Measurements from ENCODE around the gene GPR3. TPM values are rescaled to one million over a fixed set of nuclear protein-coding genes. Genes with fewer than 3 reads are reported as not detected.
A peak's percentile ranks its signal among the peaks of the same experiment; 100 is the strongest.

GPR3 gene
- total and polyA plus RNA-seq, 2 donors from 2014 or later, result 0.38 to 0.77 TPM

GRCh38 chr1:27394282-27394658 is 1.8 kb downstream of the GPR3 start:
- Histone ChIP-seq H3K9ac (ENCODE audit: low read length in 3 of 3) (no peak overlapping the region), H3K27ac (ENCODE audit: low read depth in 2 of 2, low read length in 2 of 2) (no peak overlapping the region), H3K4me1 (ENCODE audit: control insufficient read depth in 2 of 3, insufficient read depth in 2 of 3, low read depth in 1 of 3, low read length in 3 of 3) (peaks cover 5 to 16% (median 10%) of the 10 kb centered on the region in 3 donors), H3K36me3 (ENCODE audit: control insufficient read depth in 2 of 3, insufficient read depth in 3 of 3, low read length in 3 of 3) (no peaks in the 10 kb centered on the region), H3K4me3 (ENCODE audit: low read length in 3 of 3) (no peak overlapping the region), H3K9me3 (ENCODE audit: control insufficient read depth in 2 of 3, insufficient read depth in 1 of 3, low read length in 3 of 3) (no peaks in the 10 kb centered on the region), H3K27me3 (ENCODE audit: control insufficient read depth, insufficient read depth, low read length) (no peaks in the 10 kb centered on the region)
- DNase-seq (no peak), FAIRE-seq (no peak)
- no peak for TF ChIP-seq CTCF (IDR thresholded peaks at IDR 0.05; ENCODE audit: borderline replicate concordance, extremely low read depth, insufficient read depth)
- intact Hi-C loops (cut with DNase I), result loop anchor here (5.0 kb wide), 1 partner anchor 92 kb away; no protein-coding TSS in a partner anchor

- Histone ChIP-seq H3K9me3 (ENCODE audit: control insufficient read depth in 2 of 3, insufficient read depth in 1 of 3, low read length in 3 of 3) (no peaks in the 10 kb centered on the region), H3K27me3 (ENCODE audit: control insufficient read depth, insufficient read depth, low read length) (no peaks in the 10 kb centered on the region), H3K27ac (ENCODE audit: low read depth in 2 of 2, low read length in 2 of 2) (peak overlapping the region in 1 of 2 donors; percentile 32), H3K9ac (ENCODE audit: low read length in 3 of 3) (peak overlapping the region in 1 of 3 donors; percentile 8), H3K4me3 (ENCODE audit: low read length in 3 of 3) (no peak overlapping the region), H3K36me3 (ENCODE audit: control insufficient read depth in 2 of 3, insufficient read depth in 3 of 3, low read length in 3 of 3) (no peaks in the 10 kb centered on the region), H3K4me1 (ENCODE audit: control insufficient read depth in 2 of 3, insufficient read depth in 2 of 3, low read depth in 1 of 3, low read length in 3 of 3) (peaks cover 5 to 18% (median 10%) of the 10 kb centered on the region in 3 donors)
- TF ChIP-seq CTCF (IDR thresholded peaks at IDR 0.05; ENCODE audit: borderline replicate concordance, extremely low read depth, insufficient read depth), result no peak
- no peak for DNase-seq
- intact Hi-C loops (cut with DNase I), result loop anchor here (5.0 kb wide), 1 partner anchor 93 kb away; no protein-coding TSS in a partner anchor
- FAIRE-seq, result no peak
Measured at GRCh38 chr1:27394925-27395324, 2.5 kb downstream of the GPR3 start.

DNA sequence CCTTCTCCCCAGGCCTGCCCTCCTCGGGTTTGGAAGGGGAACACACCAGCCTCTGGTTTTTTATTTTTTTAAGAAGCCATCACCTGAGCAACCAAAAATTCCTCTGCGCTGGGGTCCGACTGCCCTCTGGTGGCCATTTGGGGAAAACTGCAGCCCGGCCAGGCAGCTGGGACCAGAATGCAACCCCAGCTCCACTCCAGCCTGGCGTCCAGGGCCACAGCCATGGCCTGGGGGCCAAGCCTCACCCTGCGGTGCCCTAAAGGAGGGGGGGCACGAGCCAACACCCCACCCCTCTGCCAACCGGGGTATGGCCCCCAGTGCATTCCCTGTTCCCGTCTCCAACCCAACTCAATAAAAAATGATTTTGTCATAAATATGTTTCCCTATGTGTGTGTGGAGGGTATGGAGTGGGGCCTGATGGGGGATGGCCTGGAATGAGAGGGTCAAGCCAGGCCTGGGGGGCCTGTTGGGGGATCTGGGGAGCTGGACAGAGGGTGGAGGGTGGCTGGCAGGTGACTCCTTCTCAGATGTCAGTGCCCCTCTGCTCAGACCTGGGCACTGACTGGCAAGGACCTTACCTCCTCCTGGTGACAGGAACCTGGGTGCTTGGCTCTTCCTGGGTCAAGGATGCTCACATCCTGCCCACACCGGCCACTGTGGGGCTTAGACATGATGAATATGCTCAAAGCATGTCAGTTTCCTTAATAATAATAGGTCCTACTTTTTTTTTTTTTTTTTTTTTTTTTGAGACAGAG is 3.2 kb downstream of the GPR3 start:
- intact Hi-C loops (cut with DNase I), result no loop called here
- H3K4me1 ChIP-seq (ENCODE audit: control insufficient read depth in 2 of 3, insufficient read depth in 2 of 3, low read depth in 1 of 3, low read length in 3 of 3), result peaks cover 5 to 21% (median 10%) of the 10 kb centered on the region in 3 donors
- H3K4me3 ChIP-seq (ENCODE audit: low read length in 3 of 3), result no peak overlapping the region
- H3K27ac ChIP-seq (ENCODE audit: low read depth in 2 of 2, low read length in 2 of 2), result no peak overlapping the region
- no peaks in the 10 kb centered on the region for H3K9me3 ChIP-seq (ENCODE audit: control insufficient read depth in 2 of 3, insufficient read depth in 1 of 3, low read length in 3 of 3)
- no peaks in the 10 kb centered on the region for H3K36me3 ChIP-seq (ENCODE audit: control insufficient read depth in 2 of 3, insufficient read depth in 3 of 3, low read length in 3 of 3)
- H3K27me3 ChIP-seq (ENCODE audit: control insufficient read depth, insufficient read depth, low read length), result no peaks in the 10 kb centered on the region
- H3K9ac ChIP-seq (ENCODE audit: low read length in 3 of 3), result no peak overlapping the region
- FAIRE-seq (no peak), DNase-seq (peak; percentile 83 to 89 (median 85))
- peak; percentile 91 for TF ChIP-seq CTCF (IDR thresholded peaks at IDR 0.05; ENCODE audit: borderline replicate concordance, extremely low read depth, insufficient read depth)
